GM19324 (cell line): Measurements from ENCODE around the gene DCAF12.
"Not testable (repeated sequence)": the region's sequence is repeated elsewhere in the genome, so short reads cannot be mapped to it uniquely, and the experiment has no call there.

ENCODE experiments used
- ATAC-seq: cut with Tn5 transposase; IDR thresholded peaks from one replicate; pipeline ENCODE4 v1.9.1; 2021; ENCODE audit warnings: mild to moderate bottlenecking, moderate library complexity; ENCODE audit not compliant: unreplicated experiment, low FRiP score

Gene DCAF12

GRCh38 chr9:34072410-34072809 lies 54.1 kb downstream of the DCAF12 start:
- no peak for ATAC-seq

- ATAC-seq: no peak
Observed at GRCh38 chr9:34070606-34071324, 55.7 kb downstream of the DCAF12 start.

GRCh38 chr9:34069831-34070230 lies 56.7 kb downstream of the DCAF12 start:
- no peak for ATAC-seq

- ATAC-seq: no peak
Observed at GRCh38 chr9:34065541-34065940, 61.0 kb downstream of the DCAF12 start.

- ATAC-seq: no peak
Observed at GRCh38 chr9:34059954-34060353, 66.5 kb downstream of the DCAF12 start.

- no peak for ATAC-seq
Observed at GRCh38 chr9:34059281-34059680, 67.2 kb downstream of the DCAF12 start.

GRCh38 chr9:34049630-34050384 lies 76.7 kb downstream of the DCAF12 start:
- no peak for ATAC-seq

- peak; percentile 94 for ATAC-seq
Observed at GRCh38 chr9:34048727-34049629, 77.5 kb downstream of the DCAF12 start, which contains the start of gene UBAP2. UBAP2 (minus strand) TSS chr9:34048887; CDS start chr9:34017148, 31,739 bp downstream.

GRCh38 chr9:34047864-34048726 lies 78.4 kb downstream of the DCAF12 start:
- peak; percentile 21 for ATAC-seq

- ATAC-seq: no peak
Observed at GRCh38 chr9:34046784-34047379, 79.6 kb downstream of the DCAF12 start.

- ATAC-seq: no peak
Observed at GRCh38 chr9:34045903-34046302, 80.6 kb downstream of the DCAF12 start.

- ATAC-seq: not testable (repeated sequence)
Observed at GRCh38 chr9:34042074-34042473, 84.4 kb downstream of the DCAF12 start.

- not testable (repeated sequence) for ATAC-seq
Observed at GRCh38 chr9:34038851-34039250, 87.6 kb downstream of the DCAF12 start.

GRCh38 chr9:34037626-34038025 lies 88.9 kb downstream of the DCAF12 start:
- no peak for ATAC-seq

- ATAC-seq: no peak
Observed at GRCh38 chr9:34036625-34037024, 89.9 kb downstream of the DCAF12 start.
